ENCODE measurements around the gene TSKS.

The TSKS gene

GRCh38 chr19:49802836-49803528 is 39.9 kb upstream of the TSKS start:
- H3K4me1 ChIP-seq (ENCODE audit: control insufficient read depth, insufficient read depth, low read length), result no peaks in the 10 kb centered on the region
- no peaks in the 10 kb centered on the region for H3K27me3 ChIP-seq (ENCODE audit: control insufficient read depth, insufficient read depth, low read length)
- H3K4me3 ChIP-seq (ENCODE audit: low read length), result no peak overlapping the region
- H3K9ac ChIP-seq (ENCODE audit: low read length), result no peak overlapping the region
- H3K36me3 ChIP-seq (ENCODE audit: control insufficient read depth, insufficient read depth, low read length), result peaks cover 8% of the 10 kb centered on the region
- no peaks in the 10 kb centered on the region for H3K9me3 ChIP-seq (ENCODE audit: control insufficient read depth, low read length)

GRCh38 chr19:49801966-49802661 is 39.0 kb upstream of the TSKS start:
- Histone ChIP-seq H3K4me3 (ENCODE audit: low read length) (no peak overlapping the region), H3K9me3 (ENCODE audit: control insufficient read depth, low read length) (no peaks in the 10 kb centered on the region), H3K27me3 (ENCODE audit: control insufficient read depth, insufficient read depth, low read length) (no peaks in the 10 kb centered on the region), H3K9ac (ENCODE audit: low read length) (no peak overlapping the region), H3K4me1 (ENCODE audit: control insufficient read depth, insufficient read depth, low read length) (no peaks in the 10 kb centered on the region), H3K36me3 (ENCODE audit: control insufficient read depth, insufficient read depth, low read length) (peaks cover 8% of the 10 kb centered on the region)

DNA sequence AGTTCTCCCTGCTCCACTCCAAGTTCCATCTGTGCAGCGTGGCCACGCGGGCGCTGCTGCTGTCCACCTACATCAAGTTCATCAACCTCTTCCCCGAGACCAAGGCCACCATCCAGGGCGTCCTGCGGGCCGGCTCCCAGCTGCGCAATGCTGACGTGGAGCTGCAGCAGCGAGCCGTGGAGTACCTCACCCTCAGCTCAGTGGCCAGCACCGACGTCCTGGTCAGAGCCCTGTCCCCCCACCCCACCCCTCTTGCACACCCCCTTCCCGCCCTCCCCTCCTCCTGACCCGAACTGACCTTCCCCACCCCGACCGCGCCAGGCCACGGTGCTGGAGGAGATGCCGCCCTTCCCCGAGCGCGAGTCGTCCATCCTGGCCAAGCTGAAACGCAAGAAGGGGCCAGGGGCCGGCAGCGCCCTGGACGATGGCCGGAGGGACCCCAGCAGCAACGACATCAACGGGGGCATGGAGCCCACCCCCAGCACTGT is 38.3 kb upstream of the TSKS start:
- Histone ChIP-seq H3K9ac (ENCODE audit: low read length) (no peak overlapping the region), H3K27me3 (ENCODE audit: control insufficient read depth, insufficient read depth, low read length) (no peaks in the 10 kb centered on the region), H3K4me3 (ENCODE audit: low read length) (no peak overlapping the region), H3K4me1 (ENCODE audit: control insufficient read depth, insufficient read depth, low read length) (no peaks in the 10 kb centered on the region), H3K36me3 (ENCODE audit: control insufficient read depth, insufficient read depth, low read length) (peaks cover 8% of the 10 kb centered on the region), H3K9me3 (ENCODE audit: control insufficient read depth, low read length) (no peaks in the 10 kb centered on the region)

- no peak overlapping the region for H3K9ac ChIP-seq (ENCODE audit: low read length)
Observed at GRCh38 chr19:49800771-49801170, 37.7 kb upstream of the TSKS start.

GRCh38 chr19:49799798-49800376 is 36.8 kb upstream of the TSKS start:
- no peaks in the 10 kb centered on the region for H3K27me3 ChIP-seq (ENCODE audit: control insufficient read depth, insufficient read depth, low read length)
- H3K9me3 ChIP-seq (ENCODE audit: control insufficient read depth, low read length), result no peaks in the 10 kb centered on the region
- H3K9ac ChIP-seq (ENCODE audit: low read length), result no peak overlapping the region
- H3K4me1 ChIP-seq (ENCODE audit: control insufficient read depth, insufficient read depth, low read length), result no peaks in the 10 kb centered on the region
- peaks cover 17% of the 10 kb centered on the region for H3K36me3 ChIP-seq (ENCODE audit: control insufficient read depth, insufficient read depth, low read length)
- H3K4me3 ChIP-seq (ENCODE audit: low read length), result no peak overlapping the region

More at GRCh38 chr19:49800771-49801170, 37.7 kb upstream of the TSKS start:
- H3K4me1 ChIP-seq (ENCODE audit: control insufficient read depth, insufficient read depth, low read length), result no peaks in the 10 kb centered on the region
- no peaks in the 10 kb centered on the region for H3K9me3 ChIP-seq (ENCODE audit: control insufficient read depth, low read length)
- H3K27me3 ChIP-seq (ENCODE audit: control insufficient read depth, insufficient read depth, low read length), result no peaks in the 10 kb centered on the region
- no peak overlapping the region for H3K4me3 ChIP-seq (ENCODE audit: low read length)
- H3K36me3 ChIP-seq (ENCODE audit: control insufficient read depth, insufficient read depth, low read length), result peaks cover 12% of the 10 kb centered on the region

GRCh38 chr19:49799271-49799797 is 36.2 kb upstream of the TSKS start:
- Histone ChIP-seq H3K27me3 (ENCODE audit: control insufficient read depth, insufficient read depth, low read length) (no peaks in the 10 kb centered on the region), H3K36me3 (ENCODE audit: control insufficient read depth, insufficient read depth, low read length) (peaks cover 17% of the 10 kb centered on the region), H3K9ac (ENCODE audit: low read length) (no peak overlapping the region), H3K4me3 (ENCODE audit: low read length) (no peak overlapping the region), H3K4me1 (ENCODE audit: control insufficient read depth, insufficient read depth, low read length) (no peaks in the 10 kb centered on the region), H3K9me3 (ENCODE audit: control insufficient read depth, low read length) (no peaks in the 10 kb centered on the region)

GRCh38 chr19:49798574-49798973 is 35.5 kb upstream of the TSKS start:
- Histone ChIP-seq H3K9ac (ENCODE audit: low read length) (no peak overlapping the region), H3K27me3 (ENCODE audit: control insufficient read depth, insufficient read depth, low read length) (no peaks in the 10 kb centered on the region), H3K4me1 (ENCODE audit: control insufficient read depth, insufficient read depth, low read length) (no peaks in the 10 kb centered on the region), H3K9me3 (ENCODE audit: control insufficient read depth, low read length) (no peaks in the 10 kb centered on the region), H3K36me3 (ENCODE audit: control insufficient read depth, insufficient read depth, low read length) (peaks cover 14% of the 10 kb centered on the region), H3K4me3 (ENCODE audit: low read length) (no peak overlapping the region)

GRCh38 chr19:49795615-49796014 is 32.5 kb upstream of the TSKS start:
- Histone ChIP-seq H3K9me3 (ENCODE audit: control insufficient read depth, low read length) (no peaks in the 10 kb centered on the region), H3K4me1 (ENCODE audit: control insufficient read depth, insufficient read depth, low read length) (no peaks in the 10 kb centered on the region), H3K36me3 (ENCODE audit: control insufficient read depth, insufficient read depth, low read length) (peaks cover 9% of the 10 kb centered on the region), H3K27me3 (ENCODE audit: control insufficient read depth, insufficient read depth, low read length) (no peaks in the 10 kb centered on the region), H3K4me3 (ENCODE audit: low read length) (no peak overlapping the region), H3K9ac (ENCODE audit: low read length) (no peak overlapping the region)

DNA sequence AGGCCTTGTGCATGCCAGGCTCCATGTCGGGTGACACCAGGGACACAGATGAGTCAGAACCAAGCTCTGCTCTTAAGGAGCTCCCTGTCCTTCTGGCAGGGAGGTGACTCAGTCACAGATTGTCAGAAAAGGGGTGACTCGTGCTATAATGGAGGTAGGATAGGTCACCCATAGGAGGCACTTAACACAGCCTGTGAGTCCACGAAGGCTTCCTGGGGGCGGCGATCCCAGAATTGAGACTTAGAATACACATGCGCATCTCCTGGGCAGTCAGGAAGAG is 30.4 kb upstream of the TSKS start:
- H3K36me3 ChIP-seq (ENCODE audit: control insufficient read depth, insufficient read depth, low read length), result peaks cover 9% of the 10 kb centered on the region
- H3K9ac ChIP-seq (ENCODE audit: low read length), result no peak overlapping the region
- no peak overlapping the region for H3K4me3 ChIP-seq (ENCODE audit: low read length)
- no peaks in the 10 kb centered on the region for H3K27me3 ChIP-seq (ENCODE audit: control insufficient read depth, insufficient read depth, low read length)
- no peaks in the 10 kb centered on the region for H3K4me1 ChIP-seq (ENCODE audit: control insufficient read depth, insufficient read depth, low read length)
- H3K9me3 ChIP-seq (ENCODE audit: control insufficient read depth, low read length), result no peaks in the 10 kb centered on the region

DNA sequence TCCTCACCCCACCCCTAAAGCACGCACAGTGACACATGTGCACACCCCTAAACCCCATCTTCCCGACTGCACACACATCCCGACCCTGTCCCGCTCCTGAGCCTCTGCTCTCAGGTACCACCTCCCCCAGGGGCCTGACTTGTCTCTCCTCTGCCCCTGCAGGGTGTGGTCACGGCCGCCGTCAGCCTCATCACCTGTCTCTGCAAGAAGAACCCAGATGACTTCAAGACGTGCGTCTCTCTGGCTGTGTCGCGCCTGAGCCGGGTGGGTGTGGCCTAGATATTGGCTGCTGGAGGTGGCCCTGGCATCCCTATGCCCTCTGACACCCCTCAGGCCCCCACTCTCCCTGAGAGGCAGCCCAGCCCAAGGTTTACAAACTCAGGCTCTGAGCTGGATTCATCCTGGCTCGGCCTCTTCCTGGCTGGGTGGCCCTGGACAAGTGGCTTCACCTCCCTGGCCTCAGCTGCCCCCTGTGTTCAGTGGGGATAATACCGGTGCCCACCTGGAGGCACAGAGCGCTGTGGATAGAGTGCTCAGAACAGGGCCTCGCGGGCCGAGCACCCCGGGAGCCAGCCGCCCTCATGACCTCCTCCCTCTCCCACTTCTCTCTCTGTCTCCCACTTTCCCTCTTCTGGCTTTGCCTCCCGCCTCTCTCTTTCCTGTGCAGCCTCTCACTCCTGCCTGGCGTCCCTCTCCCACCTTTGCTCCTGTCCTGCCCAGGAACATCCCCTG is 29.9 kb upstream of the TSKS start:
- peaks cover 9% of the 10 kb centered on the region for H3K36me3 ChIP-seq (ENCODE audit: control insufficient read depth, insufficient read depth, low read length)
- no peak overlapping the region for H3K4me3 ChIP-seq (ENCODE audit: low read length)
- no peaks in the 10 kb centered on the region for H3K4me1 ChIP-seq (ENCODE audit: control insufficient read depth, insufficient read depth, low read length)
- no peak overlapping the region for H3K9ac ChIP-seq (ENCODE audit: low read length)
- no peaks in the 10 kb centered on the region for H3K27me3 ChIP-seq (ENCODE audit: control insufficient read depth, insufficient read depth, low read length)
- H3K9me3 ChIP-seq (ENCODE audit: control insufficient read depth, low read length), result no peaks in the 10 kb centered on the region

GRCh38 chr19:49791776-49792445 is 28.8 kb upstream of the TSKS start:
- Histone ChIP-seq H3K36me3 (ENCODE audit: control insufficient read depth, insufficient read depth, low read length) (peaks cover 9% of the 10 kb centered on the region), H3K9ac (ENCODE audit: low read length) (no peak overlapping the region), H3K4me1 (ENCODE audit: control insufficient read depth, insufficient read depth, low read length) (no peaks in the 10 kb centered on the region), H3K4me3 (ENCODE audit: low read length) (no peak overlapping the region), H3K9me3 (ENCODE audit: control insufficient read depth, low read length) (no peaks in the 10 kb centered on the region), H3K27me3 (ENCODE audit: control insufficient read depth, insufficient read depth, low read length) (no peaks in the 10 kb centered on the region)

Data from mucosa of stomach (tissue), 1 donor.